GM21381 (cell line): ENCODE measurements around the gene NDFIP2.
"Not testable (repeated sequence)": the region's sequence is repeated elsewhere in the genome, so short reads cannot be mapped to it uniquely, and the experiment has no call there.

Experiments used
- ATAC-seq: cut with Tn5 transposase; IDR thresholded peaks from one replicate; pipeline ENCODE4 v1.9.1; 2021; ENCODE audit warnings: mild to moderate bottlenecking, moderate library complexity; ENCODE audit not compliant: unreplicated experiment

Gene NDFIP2

DNA sequence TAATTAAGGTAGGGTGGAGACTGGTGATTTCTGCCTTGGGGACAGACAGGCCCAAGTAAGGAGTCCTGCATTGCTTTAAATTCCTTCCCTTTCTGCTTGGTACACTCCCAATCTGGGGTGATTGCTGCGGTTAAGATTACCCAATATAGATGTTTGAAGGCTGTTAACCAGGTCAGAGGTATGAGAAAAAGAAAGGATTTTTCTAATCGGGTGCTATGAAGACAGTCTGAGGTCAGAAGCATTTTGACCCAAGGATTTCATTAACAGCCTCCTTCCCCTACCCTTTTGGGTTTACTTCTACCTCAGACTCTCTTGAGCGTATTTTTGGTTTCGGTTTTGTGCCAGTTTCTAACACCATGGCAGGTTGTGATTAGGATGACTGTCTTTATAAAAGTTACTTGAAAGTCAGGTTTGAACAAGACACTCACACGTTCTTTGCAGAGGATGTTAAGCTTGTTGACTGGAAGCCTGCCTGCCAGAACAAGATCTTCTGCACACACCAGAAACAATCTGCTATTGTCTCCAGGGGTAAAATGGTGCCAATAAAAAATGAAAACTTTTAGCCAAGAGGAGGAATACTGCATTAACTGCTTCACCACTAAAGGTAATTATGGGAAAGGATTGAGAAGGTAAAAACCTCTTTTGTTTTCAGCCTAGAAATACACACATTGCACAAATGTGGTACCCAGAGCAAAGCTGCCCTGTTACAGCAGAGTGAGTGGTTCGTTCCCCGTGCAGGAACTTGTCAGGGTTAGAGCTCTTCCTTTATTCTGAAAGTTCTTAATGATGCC is 108.8 kb downstream of the NDFIP2 start:
- no peak for ATAC-seq

DNA sequence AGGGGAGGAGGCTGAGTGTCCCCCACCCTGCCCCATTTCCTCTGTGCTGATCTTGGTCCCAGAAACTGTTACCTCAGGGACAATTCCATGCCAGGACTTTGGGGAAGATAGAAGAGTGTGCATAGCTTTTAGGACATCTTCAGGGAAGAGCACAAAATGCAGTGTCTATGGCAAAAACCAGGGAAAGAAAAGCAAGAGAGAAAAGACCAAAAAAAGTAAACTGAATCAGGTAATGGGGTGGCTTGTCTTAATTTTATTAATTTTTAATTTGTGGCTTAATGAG is 109.4 kb downstream of the NDFIP2 start:
- ATAC-seq, result no peak

DNA sequence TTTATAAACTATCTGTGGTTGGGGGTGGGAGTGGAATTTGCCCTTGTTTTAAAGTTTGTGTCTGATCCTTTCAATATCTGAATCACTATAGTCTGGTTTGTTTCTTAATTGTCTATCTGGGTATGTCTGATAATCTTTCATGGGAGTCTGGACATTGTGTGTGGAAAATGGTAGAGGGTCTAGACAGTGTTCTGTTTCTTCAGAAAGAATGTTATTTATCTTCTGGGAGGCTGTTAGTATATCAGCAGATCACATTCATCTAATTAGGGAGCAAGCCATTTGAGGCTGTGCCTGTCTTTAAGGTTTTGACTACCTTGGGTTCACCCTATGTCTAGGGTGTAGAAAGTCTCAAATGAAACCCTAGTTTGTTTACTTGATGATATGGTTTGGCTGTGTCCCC is 110.5 kb downstream of the NDFIP2 start:
- no peak for ATAC-seq

DNA sequence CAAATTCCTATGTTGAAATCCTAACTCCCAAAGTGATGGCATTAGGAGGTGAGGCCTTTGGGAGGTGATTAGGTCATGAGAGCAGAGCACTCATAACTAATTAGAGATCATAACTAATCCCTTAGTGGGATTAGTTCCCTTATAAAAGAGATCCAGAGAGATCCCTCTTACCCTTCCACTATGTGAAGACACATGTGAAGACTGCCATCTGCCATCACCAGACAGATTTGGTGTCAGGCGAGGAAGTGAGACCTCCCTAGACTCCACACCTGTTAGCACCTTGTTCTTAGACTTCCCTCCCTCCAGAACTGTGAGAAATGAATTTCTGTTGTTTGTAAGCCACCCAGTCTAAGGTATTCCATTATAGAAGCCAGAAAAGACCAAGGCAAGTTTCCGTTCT is 112.2 kb downstream of the NDFIP2 start:
- no peak for ATAC-seq

DNA sequence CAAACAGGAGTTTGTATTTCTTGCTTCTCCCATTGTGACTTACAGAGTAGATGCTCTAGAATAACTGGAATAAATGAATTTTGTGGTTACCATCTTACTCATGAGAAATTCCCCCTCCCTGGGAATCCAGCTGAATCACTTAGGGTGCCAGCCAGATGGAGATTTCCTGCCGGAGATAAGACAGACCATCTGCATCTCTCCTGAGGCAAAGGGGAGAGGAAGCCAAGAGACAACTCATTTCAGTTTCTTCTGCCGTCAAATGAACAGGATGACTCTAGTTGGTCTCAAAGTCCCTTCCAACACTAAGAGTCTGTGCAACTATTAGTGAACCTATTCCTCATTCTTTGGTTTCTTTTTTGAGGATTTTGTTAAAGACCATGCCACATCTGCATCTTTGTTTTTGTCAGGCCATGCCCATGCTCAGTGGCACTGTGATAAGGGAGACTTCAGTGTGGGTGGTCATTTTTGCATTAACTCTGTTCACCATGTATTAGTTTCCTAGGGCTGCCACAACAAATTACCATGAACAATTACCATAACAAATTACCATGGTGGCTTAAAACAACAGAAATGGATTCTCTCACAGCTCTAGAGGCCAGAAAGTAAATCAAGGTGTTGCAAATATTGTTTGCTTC is 112.8 kb downstream of the NDFIP2 start:
- ATAC-seq, result no peak

DNA sequence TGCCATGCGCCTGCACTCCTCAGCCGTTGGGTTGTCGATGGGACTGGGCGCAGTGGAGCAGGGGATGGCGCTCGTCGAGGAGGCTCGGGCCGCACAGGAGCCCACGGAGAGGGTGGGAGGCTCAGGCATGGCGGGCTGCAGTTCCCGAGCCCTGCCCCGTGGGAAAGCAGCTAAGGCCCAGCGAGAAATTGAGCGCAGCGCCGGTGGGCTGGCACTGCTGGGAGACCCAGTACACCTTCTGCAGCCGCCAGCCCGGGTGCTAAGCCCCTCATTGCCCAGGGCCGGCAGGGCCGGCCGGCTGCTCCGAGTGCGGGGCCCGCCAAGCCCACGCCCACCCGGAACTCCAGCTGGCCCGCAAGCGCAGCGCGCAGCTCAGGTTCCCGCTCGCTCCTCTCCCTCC is 119.2 kb downstream of the NDFIP2 start:
- not testable (repeated sequence) for ATAC-seq

DNA sequence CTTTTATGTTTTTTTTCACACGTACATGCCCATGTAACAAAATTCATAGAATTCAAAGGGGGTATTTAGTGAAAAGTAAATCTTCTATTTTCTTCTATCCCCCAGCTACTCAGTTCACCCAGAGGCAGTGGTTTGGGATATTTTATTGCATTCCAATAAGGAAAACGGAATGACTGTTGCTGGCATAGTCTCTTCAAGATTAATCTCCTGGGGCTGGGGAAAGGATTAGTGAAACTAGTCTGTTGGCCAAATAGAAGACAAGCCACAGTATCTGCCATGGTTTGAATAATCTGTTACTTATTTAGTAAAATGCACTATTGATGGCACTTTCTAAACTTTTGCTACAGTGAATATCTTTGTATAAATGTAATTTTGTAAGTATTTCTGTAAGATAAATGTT is 122.0 kb downstream of the NDFIP2 start:
- ATAC-seq, result no peak

DNA sequence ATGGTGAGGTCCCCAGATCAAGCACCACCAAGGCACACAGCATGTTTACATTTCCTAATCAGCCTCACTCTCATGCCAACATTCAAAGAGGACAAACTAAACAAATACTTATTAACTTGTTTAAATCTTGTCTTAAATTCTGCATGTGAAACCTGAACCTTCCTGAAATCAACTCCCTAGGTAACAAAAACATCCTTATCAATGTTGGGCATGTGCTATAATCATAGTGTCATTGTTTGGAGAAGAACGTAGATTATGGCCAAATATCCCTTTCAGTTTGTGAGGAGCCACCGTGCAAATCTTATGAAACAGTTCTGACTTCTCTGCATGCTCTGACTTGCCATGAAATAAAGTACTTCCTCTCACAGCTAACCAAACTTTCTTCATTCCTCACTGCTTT is 123.8 kb downstream of the NDFIP2 start:
- ATAC-seq, result no peak
